GM23248 (cell line): ENCODE measurements around the gene ABCC3.

Experiments
- EZH2 ChIP-seq: fragments of 200-600 bp; sonication (generic); IDR thresholded peaks from 2 replicates; pipeline ENCODE4 v1.6.1; 2018; ENCODE audit warnings: antibody characterized with exemption, mild to moderate bottlenecking; ENCODE audit not compliant: insufficient read depth, poor library complexity, severe bottlenecking
- EZH2phosphoT487 ChIP-seq: fragments of 200-600 bp; sonication (generic); IDR thresholded peaks from 2 replicates; pipeline ENCODE4 v1.6.1; 2018; ENCODE audit warnings: antibody characterized with exemption, moderate library complexity, mild to moderate bottlenecking, low read depth; ENCODE audit not compliant: insufficient read depth

DNA sequence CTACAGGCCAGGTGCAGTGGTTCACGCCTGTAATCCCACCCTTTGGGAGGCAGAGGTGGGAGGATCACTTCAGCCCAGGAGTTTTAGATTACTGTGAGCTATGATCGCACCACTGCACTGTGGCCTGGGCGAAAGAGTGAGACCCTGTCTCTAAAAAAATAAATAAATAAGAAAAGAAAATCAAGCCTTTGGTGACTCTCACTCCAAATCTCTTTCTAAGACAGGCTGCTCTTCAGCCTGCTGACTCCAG lies 976 bp downstream of the ABCC3 start:
- TF ChIP-seq EZH2 (no peak), EZH2phosphoT487 (no peak)
